Esophagus squamous epithelium (tissue), 5 donors: Measurements from ENCODE around the gene SDS. TPM values are rescaled to one million over a fixed set of nuclear protein-coding genes. Genes with fewer than 3 reads are reported as not detected.

Source experiments
- DNase-seq: peaks from one replicate; lab custom pipeline; 2025; lab: John Stamatoyannopoulos, UW
- H3K27ac ChIP-seq, 4 donors: fragments of 200-600 bp; sonication (generic); one replicate each; pipeline ENCODE4 v1.5.1; 2016 to 2019; ENCODE audit warnings: mild to moderate bottlenecking in 1 of 4
- H3K27me3 ChIP-seq, 4 donors: fragments of 200-600 bp; sonication (generic); 1 replicate in 3 of 4; 2 replicates in 1 of 4; pipeline versions ENCODE4 v1.5.1 to v1.6.0; 2017 to 2021; ENCODE audit warnings: antibody characterized with exemption in 1 of 4
- H3K36me3 ChIP-seq, 3 donors: fragments of 200-600 bp; sonication (generic); one replicate each; pipeline ENCODE4 v1.5.1; 2016 to 2019
- H3K4me1 ChIP-seq, 3 donors: fragments of 200-600 bp; sonication (generic); one replicate each; pipeline ENCODE4 v1.5.1; 2017 to 2019
- H3K4me3 ChIP-seq, 4 donors: fragments of 200-600 bp; sonication (generic); 1 replicate in 3 of 4; 2 replicates in 1 of 4; pipeline ENCODE4 v1.5.1; 2016 to 2019; ENCODE audit warnings: mild to moderate bottlenecking in 2 of 4, moderate library complexity in 1 of 4
- H3K9me3 ChIP-seq, 3 donors: fragments of 200-600 bp; sonication (generic); one replicate each; pipeline ENCODE4 v1.5.1; 2016 to 2019
- CTCF ChIP-seq, 6 experiments: fragments of 450-650 bp in 4 of 6; fragments of 200-600 bp in 2 of 6; sonication (generic) in 2 of 6; IDR thresholded peaks; one replicate each; pipeline ENCODE4 v1.5.1; 2016 to 2019; ENCODE audit warnings: antibody characterized with exemption in 6 of 6, mild to moderate bottlenecking in 4 of 6, moderate library complexity in 4 of 6
- POLR2A ChIP-seq, 4 donors: fragments of 450-650 bp; IDR thresholded peaks; one replicate each; pipeline ENCODE4 v1.6.1; 2017; ENCODE audit warnings: antibody characterized with exemption in 4 of 4, mild to moderate bottlenecking in 4 of 4, moderate library complexity in 3 of 4
- WGBS, 2 donors: methylation state at CpG; one replicate each; pipeline ENCODE4 v1.1.5; 2018; 5-methylcytosine and 5-hydroxymethylcytosine counted together
- intact Hi-C: fragments of 100-400 bp; cut with DNase I; formaldehyde crosslinking; loops from one replicate; pipeline ENCODE4 v1.15.0; 2022
- total RNA-seq, 4 donors: library from RNA; depleted of rRNA; stranded (reverse); fragments of >200 nt; gene quantifications; one replicate each; pipeline ENCODE4 v1.1.0, GENCODE V29; 2016
- donor health status: DM: yes; HTN: yes; CAD: no.

SDS gene
- total RNA-seq, 4 donors from 2014 or later: 0.76 TPM; not detected in 3

GRCh38 chr12:113409462-113410124, 5.9 kb upstream of the SDS start:
- Histone ChIP-seq H3K4me1 (no peaks in the 10 kb centered on the region), H3K9me3 (no peaks in the 10 kb centered on the region), H3K36me3 (no peaks in the 10 kb centered on the region), H3K27ac (no peak overlapping the region), H3K27me3 (peaks cover 0 to 32% (median 0%) of the 10 kb centered on the region in 4 donors), H3K4me3 (no peak overlapping the region)
- DNase-seq: no peak
- 58 to 65% methylated on average over 5 to 8 of the region's 9 CpGs for WGBS, 2 donors
- no peak for TF ChIP-seq CTCF (IDR thresholded peaks at IDR 0.05)
- TF ChIP-seq POLR2A (IDR thresholded peaks at IDR 0.05): no peak
- intact Hi-C loops: no loop called here

- intact Hi-C loops: no loop called here
- WGBS, 2 donors: 78 to 90% methylated on average over 8 to 10 of the region's 11 CpGs
These were observed 5.1 kb upstream of the SDS start for GRCh38 chr12:113408756-113409298.

GRCh38 chr12:113407931-113408600, 4.4 kb upstream of the SDS start:
- Histone ChIP-seq H3K9me3 (no peaks in the 10 kb centered on the region), H3K27ac (no peak overlapping the region), H3K4me1 (peaks cover 0 to 8% (median 6%) of the 10 kb centered on the region in 3 donors), H3K4me3 (no peak overlapping the region), H3K27me3 (peaks cover 0 to 34% (median 0%) of the 10 kb centered on the region in 4 donors), H3K36me3 (no peaks in the 10 kb centered on the region)
- 45 to 47% methylated on average over 5 to 6 of the region's 6 CpGs for WGBS, 2 donors
- TF ChIP-seq CTCF (IDR thresholded peaks at IDR 0.05) (no peak), POLR2A (IDR thresholded peaks at IDR 0.05) (no peak)
- intact Hi-C loops: no loop called here
- no peak for DNase-seq

More at GRCh38 chr12:113408756-113409298, 5.1 kb upstream of the SDS start:
- no peak for DNase-seq
- Histone ChIP-seq H3K9me3 (no peaks in the 10 kb centered on the region), H3K36me3 (no peaks in the 10 kb centered on the region), H3K4me1 (peaks cover 0 to 4% (median 3%) of the 10 kb centered on the region in 3 donors), H3K27ac (no peak overlapping the region), H3K4me3 (no peak overlapping the region), H3K27me3 (peaks cover 0 to 32% (median 0%) of the 10 kb centered on the region in 4 donors)
- TF ChIP-seq POLR2A (IDR thresholded peaks at IDR 0.05): no peak
- no peak for TF ChIP-seq CTCF (IDR thresholded peaks at IDR 0.05)

- DNase-seq: no peak
- Histone ChIP-seq H3K4me1 (peaks cover 0 to 8% (median 6%) of the 10 kb centered on the region in 3 donors), H3K4me3 (no peak overlapping the region), H3K27me3 (peaks cover 0 to 35% (median 0%) of the 10 kb centered on the region in 4 donors), H3K36me3 (no peaks in the 10 kb centered on the region), H3K9me3 (no peaks in the 10 kb centered on the region), H3K27ac (no peak overlapping the region)
- intact Hi-C loops: no loop called here
- TF ChIP-seq CTCF (IDR thresholded peaks at IDR 0.05) (no peak), POLR2A (IDR thresholded peaks at IDR 0.05) (no peak)
- WGBS, 2 donors: 67 to 79% methylated on average over 3 of the region's 3 CpGs
These were observed 2.0 kb upstream of the SDS start for GRCh38 chr12:113405694-113406093.
